Osteoblast (primary cell): Measurements from ENCODE around the gene AGFG1. TPM values are rescaled to one million over a fixed set of nuclear protein-coding genes. Genes with fewer than 3 reads are reported as not detected.
A peak's percentile ranks its signal among the peaks of the same experiment; 100 is the strongest.

Source experiments
- DNase-seq: peaks from one replicate; pipeline ENCODE4 v3.0.0; 2011; ENCODE audit warnings: low spot score, mixed read lengths; ENCODE audit not compliant: insufficient read length; ENCODE audit errors: missing footprints
- H2AFZ ChIP-seq: 2 replicates; pipeline ENCODE4 v1.6.0; 2011; ENCODE audit warnings: mild to moderate bottlenecking, low read length
- H3K27ac ChIP-seq: 2 replicates; pipeline ENCODE4 v1.5.1; 2011; ENCODE audit warnings: mild to moderate bottlenecking, low read depth, low read length, moderate library complexity
- H3K27me3 ChIP-seq: 2 replicates; pipeline ENCODE4 v1.6.0; 2012; ENCODE audit warnings: mild to moderate bottlenecking, control low read depth, inconsistent platforms, low read length, moderate library complexity; ENCODE audit not compliant: insufficient read depth
- H3K36me3 ChIP-seq: 2 replicates; pipeline ENCODE4 v1.5.1; 2011; ENCODE audit warnings: mild to moderate bottlenecking, low read length, control low read depth, moderate library complexity; ENCODE audit not compliant: insufficient read depth
- H3K4me1 ChIP-seq: 2 replicates; pipeline ENCODE4 v1.5.1; 2011; ENCODE audit warnings: mild to moderate bottlenecking, low read length, control low read depth, moderate library complexity; ENCODE audit not compliant: insufficient read depth
- H3K4me2 ChIP-seq: 2 replicates; pipeline ENCODE4 v1.6.0; 2011; ENCODE audit warnings: mild to moderate bottlenecking, low read length; ENCODE audit not compliant: insufficient read depth
- H3K4me3 ChIP-seq: fragments of 200-600 bp; sonication (generic); 3 replicates; pipeline ENCODE4 v1.5.1; 2012; ENCODE audit warnings: mild to moderate bottlenecking, low read length, inconsistent platforms; ENCODE audit not compliant: insufficient read depth
- H3K79me2 ChIP-seq: 2 replicates; pipeline ENCODE4 v1.6.0; 2012; ENCODE audit warnings: mild to moderate bottlenecking, low read length, control low read depth, inconsistent platforms; ENCODE audit not compliant: insufficient read depth
- H3K9me3 ChIP-seq: 2 replicates; pipeline ENCODE4 v1.5.1; 2011; ENCODE audit warnings: low read depth, low read length, control low read depth
- H4K20me1 ChIP-seq: 2 replicates; pipeline ENCODE4 v1.6.0; 2012; ENCODE audit warnings: mild to moderate bottlenecking, low read length, control low read depth; ENCODE audit not compliant: insufficient read depth
- CTCF ChIP-seq: IDR thresholded peaks from 2 replicates; pipeline ENCODE4 v1.5.1; 2011; ENCODE audit warnings: mild to moderate bottlenecking, low read depth, low read length, moderate library complexity; ENCODE audit errors: extremely low read depth
- total RNA-seq: library from RNA; depleted of rRNA; stranded (reverse); fragments of >200 nt; gene quantifications from 2 replicates; pipeline ENCODE4 v1.2.3, GENCODE V29; 2012

The AGFG1 gene
- total RNA-seq, 1 donor: 48.5 TPM

GRCh38 chr2:227442639-227443038, 29.3 kb upstream of the AGFG1 start:
- H3K79me2 ChIP-seq: no peaks in the 10 kb centered on the region
- H3K4me2 ChIP-seq: no peak overlapping the region
- no peaks in the 10 kb centered on the region for H4K20me1 ChIP-seq
- DNase-seq: no peak
- H3K27me3 ChIP-seq: no peaks in the 10 kb centered on the region
- H3K27ac ChIP-seq: no peak overlapping the region
- H3K4me1 ChIP-seq: peaks cover 4% of the 10 kb centered on the region
- no peaks in the 10 kb centered on the region for H3K36me3 ChIP-seq
- H3K9me3 ChIP-seq: no peaks in the 10 kb centered on the region
- H2AFZ ChIP-seq: no peak overlapping the region
- no peak for TF ChIP-seq CTCF
- no peak overlapping the region for H3K4me3 ChIP-seq

GRCh38 chr2:227443889-227444568, 27.9 kb upstream of the AGFG1 start:
- H2AFZ ChIP-seq: peak overlapping the region; percentile 8
- no peaks in the 10 kb centered on the region for H4K20me1 ChIP-seq
- no peaks in the 10 kb centered on the region for H3K36me3 ChIP-seq
- no peak for TF ChIP-seq CTCF
- peaks cover 7% of the 10 kb centered on the region for H3K4me1 ChIP-seq
- H3K27me3 ChIP-seq: no peaks in the 10 kb centered on the region
- no peaks in the 10 kb centered on the region for H3K79me2 ChIP-seq
- H3K27ac ChIP-seq: no peak overlapping the region
- DNase-seq: no peak
- H3K4me3 ChIP-seq: no peak overlapping the region
- peak overlapping the region; percentile 10 for H3K4me2 ChIP-seq
- H3K9me3 ChIP-seq: no peaks in the 10 kb centered on the region

GRCh38 chr2:227447606-227448005, 24.4 kb upstream of the AGFG1 start:
- Histone ChIP-seq H3K79me2 (no peaks in the 10 kb centered on the region), H2AFZ (peak overlapping the region; percentile 21), H3K4me1 (peaks cover 7% of the 10 kb centered on the region), H3K4me3 (no peak overlapping the region), H3K4me2 (peak overlapping the region; percentile 25), H3K36me3 (no peaks in the 10 kb centered on the region), H4K20me1 (no peaks in the 10 kb centered on the region), H3K9me3 (no peaks in the 10 kb centered on the region), H3K27ac (no peak overlapping the region), H3K27me3 (no peaks in the 10 kb centered on the region)
- no peak for DNase-seq
- no peak for TF ChIP-seq CTCF

GRCh38 chr2:227450311-227450841, 21.6 kb upstream of the AGFG1 start:
- H3K4me3 ChIP-seq: no peak overlapping the region
- TF ChIP-seq CTCF: no peak
- no peaks in the 10 kb centered on the region for H3K36me3 ChIP-seq

More at GRCh38 chr2:227450311-227450841, 21.6 kb upstream of the AGFG1 start:
- Histone ChIP-seq H3K27me3 (no peaks in the 10 kb centered on the region), H3K4me1 (peaks cover 11% of the 10 kb centered on the region), H4K20me1 (no peaks in the 10 kb centered on the region), H3K4me2 (no peak overlapping the region), H3K27ac (no peak overlapping the region), H3K9me3 (no peaks in the 10 kb centered on the region), H2AFZ (no peak overlapping the region), H3K79me2 (no peaks in the 10 kb centered on the region)
- DNase-seq: no peak
